Liver (tissue), 3 donors: ENCODE measurements around the gene GMPR.

Source experiments
- CTCF ChIP-seq: fragments of 150-350 bp; IDR thresholded peaks from 2 replicates; pipeline ENCODE4 v1.5.1; 2017; ENCODE audit warnings: improper control_type of control experiment, low read depth, low read length; ENCODE audit not compliant: missing input control
- FOXA1 ChIP-seq: IDR thresholded peaks from 2 replicates; pipeline ENCODE4 v1.6.1; 2016; ENCODE audit warnings: antibody characterized with exemption
- HNF4G ChIP-seq: IDR thresholded peaks from 2 replicates; pipeline ENCODE4 v1.6.1; 2016; ENCODE audit warnings: antibody characterized with exemption
- RXRA ChIP-seq, 2 donors: IDR thresholded peaks; 2 replicates each; pipeline ENCODE4 v1.6.1; 2017 to 2018; ENCODE audit warnings: antibody characterized with exemption in 2 of 2, mild to moderate bottlenecking in 1 of 2
- TAF1 ChIP-seq: conservative IDR thresholded peaks from 2 replicates; pipeline ENCODE4 v1.6.1; 2016; ENCODE audit warnings: antibody characterized with exemption, mild to moderate bottlenecking
- TF ChIP-seq, protein P1 (sequence below): IDR thresholded peaks from 2 replicates; pipeline ENCODE4 v1.6.1; 2016; ENCODE audit warnings: antibody characterized with exemption
- donor health status: healthy.
- donor health status: healthy.

- TF ChIP-seq CTCF (no peak), HNF4G (no peak), RXRA (IDR thresholded peaks at IDR 0.05) (no peak), TAF1 (no peak), FOXA1 (no peak)
- TF ChIP-seq, protein P1, sequence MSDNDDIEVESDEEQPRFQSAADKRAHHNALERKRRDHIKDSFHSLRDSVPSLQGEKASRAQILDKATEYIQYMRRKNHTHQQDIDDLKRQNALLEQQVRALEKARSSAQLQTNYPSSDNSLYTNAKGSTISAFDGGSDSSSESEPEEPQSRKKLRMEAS, result no peak
Measured at GRCh38 chr6:16232086-16232485, 6.3 kb upstream of the GMPR start.
